Measurements from ENCODE around the gene RET.

RET gene

GRCh38 chr10:43120929-43121314 is 44.1 kb downstream of the RET start:
- DNase-seq (ENCODE audit: low read depth in 2 of 2) = no peak

- DNase-seq (ENCODE audit: low read depth in 2 of 2) = no peak
Measured at GRCh38 chr10:43121444-43121843, 44.6 kb downstream of the RET start.

- DNase-seq (ENCODE audit: low read depth in 2 of 2) = no peak
Measured at GRCh38 chr10:43122096-43122495, 45.2 kb downstream of the RET start.

- no peak for DNase-seq (ENCODE audit: low read depth in 2 of 2)
Measured at GRCh38 chr10:43122826-43123225, 46.0 kb downstream of the RET start.

- DNase-seq (ENCODE audit: low read depth in 2 of 2) = no peak
Measured at GRCh38 chr10:43123361-43124093, 46.7 kb downstream of the RET start.

- no peak for DNase-seq (ENCODE audit: low read depth in 2 of 2)
Measured at GRCh38 chr10:43124094-43124521, 47.2 kb downstream of the RET start.

- DNase-seq (ENCODE audit: low read depth in 2 of 2) = no peak
Measured at GRCh38 chr10:43124574-43125273, 47.9 kb downstream of the RET start.

GRCh38 chr10:43125274-43125845 is 48.5 kb downstream of the RET start:
- DNase-seq (ENCODE audit: low read depth in 2 of 2) = no peak

GRCh38 chr10:43125881-43126731 is 49.2 kb downstream of the RET start:
- no peak for DNase-seq (ENCODE audit: low read depth in 2 of 2)

GRCh38 chr10:43126759-43127424 is 50.0 kb downstream of the RET start:
- no peak for DNase-seq (ENCODE audit: low read depth in 2 of 2)

- no peak for DNase-seq (ENCODE audit: low read depth in 2 of 2)
Measured at GRCh38 chr10:43127442-43127841, 50.6 kb downstream of the RET start.

- no peak for DNase-seq (ENCODE audit: low read depth in 2 of 2)
Measured at GRCh38 chr10:43128331-43128730, 51.5 kb downstream of the RET start.

GRCh38 chr10:43128958-43129706 is 52.3 kb downstream of the RET start:
- no peak for DNase-seq (ENCODE audit: low read depth in 2 of 2)

GRCh38 chr10:43130770-43131171 is 53.9 kb downstream of the RET start:
- DNase-seq (ENCODE audit: low read depth in 2 of 2) = no peak

- no peak for DNase-seq (ENCODE audit: low read depth in 2 of 2)
Measured at GRCh38 chr10:43131256-43131655, 54.4 kb downstream of the RET start.

- no peak for DNase-seq (ENCODE audit: low read depth in 2 of 2)
Measured at GRCh38 chr10:43131906-43132305, 55.0 kb downstream of the RET start.

GRCh38 chr10:43132867-43133787 is 56.3 kb downstream of the RET start:
- DNase-seq (ENCODE audit: low read depth in 2 of 2) = no peak

GRCh38 chr10:43134126-43134905 is 57.4 kb downstream of the RET start:
- DNase-seq (ENCODE audit: low read depth in 2 of 2) = no peak

GRCh38 chr10:43135064-43135463 is 58.2 kb downstream of the RET start:
- no peak for DNase-seq (ENCODE audit: low read depth in 2 of 2)

Measured in stimulated activated CD4-positive, alpha-beta T cell treated with anti-CD3 and anti-CD28 coated beads, Interleukin-1b, Interleukin-23, amount 100 ng/mL, for 4 hours (primary cell).